Heart right ventricle (tissue), 16 donors: ENCODE measurements around the gene TBX15. TPM values are rescaled to one million over a fixed set of nuclear protein-coding genes. Genes with fewer than 3 reads are reported as not detected.

ENCODE experiments used
- ATAC-seq, 8 donors: fragments of 200-7000 bp; cut with Tn5 transposase; one replicate each; pipeline ENCODE4 v1.9.1; 2020; ENCODE audit warnings: mild to moderate bottlenecking in 8 of 8, moderate library complexity in 8 of 8, moderate number of reproducible peaks in 1 of 8
- DNase-seq, 2 donors: peaks; one replicate each; pipeline ENCODE4 v3.0.0-alpha.2; 2020
- H3K27ac ChIP-seq, 10 donors: fragments of 200-600 bp; sonication (generic) in 2 of 10; one replicate each; pipeline versions ENCODE4 v1.5.0 to v1.8.0; 2020 to 2022; ENCODE audit warnings: mild to moderate bottlenecking in 3 of 10
- H3K27me3 ChIP-seq, 7 donors: fragments of 200-600 bp; one replicate each; pipeline ENCODE4 v1.8.0; 2021 to 2022; ENCODE audit warnings: mild to moderate bottlenecking in 2 of 7
- H3K36me3 ChIP-seq, 9 donors: fragments of 200-600 bp; sonication (generic) in 1 of 9; one replicate each; pipeline versions ENCODE4 v1.5.0 to v1.8.0; 2020 to 2022; ENCODE audit warnings: mild to moderate bottlenecking in 2 of 9
- H3K4me1 ChIP-seq, 9 donors: fragments of 200-600 bp; sonication (generic) in 1 of 9; one replicate each; pipeline versions ENCODE4 v1.5.0 to v1.8.0; 2020 to 2022; ENCODE audit warnings: mild to moderate bottlenecking in 4 of 9
- H3K4me3 ChIP-seq, 10 donors: fragments of 200-600 bp; sonication (generic) in 2 of 10; one replicate each; pipeline versions ENCODE4 v1.5.0 to v1.8.0; 2020 to 2022; ENCODE audit warnings: mild to moderate bottlenecking in 7 of 10, moderate library complexity in 2 of 10
- H3K9me3 ChIP-seq, 11 donors: fragments of 200-600 bp in 10 of 11; sonication (generic) in 2 of 11; one replicate each; pipeline versions ENCODE4 v1.5.0 to v1.8.0; 2013 to 2022; ENCODE audit warnings: mild to moderate bottlenecking in 2 of 11, control low read depth in 1 of 11, moderate library complexity in 1 of 11
- WGBS, 2 donors: extraction: QIAGEN DNeasy Blood & Tissue Kit; methylation state at CpG; one replicate each; pipeline ENCODE4 v1.1.7; 2013; ENCODE audit warnings: inconsistent platforms in 1 of 2; 5-methylcytosine and 5-hydroxymethylcytosine counted together
- intact Hi-C, 10 donors: fragments of 100-400 bp; cut with DNase I; formaldehyde crosslinking; loops; one replicate each; pipeline versions ENCODE4 v1.11.1 to v1.14.2; 2022
- polyA plus RNA-seq, 2 donors: library from polyadenylated mRNA; stranded (reverse); fragments of 200-250 nt; gene quantifications; one replicate each; pipeline ENCODE4 v1.2.3, GENCODE V29; 2013
- total RNA-seq, 10 donors: library from RNA; stranded (reverse); fragmentation: NEBNext Ultra II Directional in 3 of 10; extraction: Animal tissue kit (Norgen Biotek cat#: 25700) in 3 of 10; gene quantifications; one replicate each; pipeline versions ENCODE4 v1.2.1 to v1.2.4, GENCODE V29; 2021 to 2023
- TF ChIP-seq, protein P1 (sequence below), 9 donors: fragments of 200-600 bp; sonication (generic) in 2 of 9; IDR thresholded peaks; one replicate each; pipeline versions ENCODE4 v1.5.0 to v1.8.0; 2021 to 2022; ENCODE audit warnings: antibody characterized with exemption in 9 of 9, mild to moderate bottlenecking in 5 of 9, moderate library complexity in 1 of 9
- donor health status: Arrhythmogenic right ventricular cardiomyopathy.
- donor health status: ischemic (EF 13 %, LVEDD 7.1; RV severe dilation, severe dysfunction).
- donor health status: healthy with polysubstance abuse.
- donor health status: DM: no; HTN: yes; CAD: no.
- donor health status: DM: no; HTN: no; CAD: no.
- donor health status: ischemic (EF 25% LVEDD 6.9; RV normal size, moderate dysfunction).
- donor health status: ischemic (EF 25% LVEDD 5.7; RV mildly dilated, moderate dysfunction).
- donor health status: healthy.
- donor health status: DM: yes; HTN: yes; CAD: no.
- donor health status: Ischemic cardiomyopathy.
- donor health status: ischemic (EF 35%, LVEDD 5.7; RV mildly dilated, moderate dysfunction).
- donor health status: nonischemic (EF 11% LVEDD 7.7; RV severe dilation, severe dysfunction).
- donor health status: DM: yes; HTN: yes; CAD: no.
- donor health status: PGD.
- donor health status: ischemic (EF 29% LVEDD 5.4; RV normal size, mild dysfunction).
- donor health status: nonischemic (EF 23%, LVEDD 6.1; RV moderate dilation, normal function).

Gene TBX15
- total and polyA plus RNA-seq, 12 donors = 0.18 to 1.1 (median 0.47) TPM

DNA sequence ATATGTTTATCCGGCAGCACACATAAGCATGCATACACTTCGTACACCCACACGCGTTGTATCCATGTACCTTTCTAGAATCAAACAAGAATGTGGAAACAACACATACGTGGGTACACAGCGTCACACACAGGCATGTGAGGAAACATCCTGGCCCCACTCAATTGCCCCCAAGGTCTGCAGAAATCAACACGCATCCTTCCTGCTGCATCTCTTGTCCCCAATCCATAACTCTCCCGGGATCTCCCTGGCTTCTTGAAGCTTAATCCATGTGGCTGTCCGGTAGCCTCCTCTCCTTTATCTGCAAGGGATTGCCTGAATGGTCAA lies 5.5 kb upstream of the TBX15 start:
- DNase-seq (no peak), ATAC-seq (no peak)
- WGBS, 2 donors = 16 to 21% methylated on average over 9 of the region's 9 CpGs
- TF ChIP-seq, protein P1, sequence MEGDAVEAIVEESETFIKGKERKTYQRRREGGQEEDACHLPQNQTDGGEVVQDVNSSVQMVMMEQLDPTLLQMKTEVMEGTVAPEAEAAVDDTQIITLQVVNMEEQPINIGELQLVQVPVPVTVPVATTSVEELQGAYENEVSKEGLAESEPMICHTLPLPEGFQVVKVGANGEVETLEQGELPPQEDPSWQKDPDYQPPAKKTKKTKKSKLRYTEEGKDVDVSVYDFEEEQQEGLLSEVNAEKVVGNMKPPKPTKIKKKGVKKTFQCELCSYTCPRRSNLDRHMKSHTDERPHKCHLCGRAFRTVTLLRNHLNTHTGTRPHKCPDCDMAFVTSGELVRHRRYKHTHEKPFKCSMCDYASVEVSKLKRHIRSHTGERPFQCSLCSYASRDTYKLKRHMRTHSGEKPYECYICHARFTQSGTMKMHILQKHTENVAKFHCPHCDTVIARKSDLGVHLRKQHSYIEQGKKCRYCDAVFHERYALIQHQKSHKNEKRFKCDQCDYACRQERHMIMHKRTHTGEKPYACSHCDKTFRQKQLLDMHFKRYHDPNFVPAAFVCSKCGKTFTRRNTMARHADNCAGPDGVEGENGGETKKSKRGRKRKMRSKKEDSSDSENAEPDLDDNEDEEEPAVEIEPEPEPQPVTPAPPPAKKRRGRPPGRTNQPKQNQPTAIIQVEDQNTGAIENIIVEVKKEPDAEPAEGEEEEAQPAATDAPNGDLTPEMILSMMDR (IDR thresholded peaks at IDR 0.05) = no peak
- Histone ChIP-seq H3K36me3 (no peaks in the 10 kb centered on the region), H3K27ac (no peak overlapping the region), H3K4me1 (peaks cover 0 to 10% (median 3%) of the 10 kb centered on the region in 9 donors), H3K9me3 (no peaks in the 10 kb centered on the region), H3K27me3 (peaks cover 40 to 100% (median 100%) of the 10 kb centered on the region in 7 donors), H3K4me3 (no peak overlapping the region)
- intact Hi-C loops = no loop called here

DNA sequence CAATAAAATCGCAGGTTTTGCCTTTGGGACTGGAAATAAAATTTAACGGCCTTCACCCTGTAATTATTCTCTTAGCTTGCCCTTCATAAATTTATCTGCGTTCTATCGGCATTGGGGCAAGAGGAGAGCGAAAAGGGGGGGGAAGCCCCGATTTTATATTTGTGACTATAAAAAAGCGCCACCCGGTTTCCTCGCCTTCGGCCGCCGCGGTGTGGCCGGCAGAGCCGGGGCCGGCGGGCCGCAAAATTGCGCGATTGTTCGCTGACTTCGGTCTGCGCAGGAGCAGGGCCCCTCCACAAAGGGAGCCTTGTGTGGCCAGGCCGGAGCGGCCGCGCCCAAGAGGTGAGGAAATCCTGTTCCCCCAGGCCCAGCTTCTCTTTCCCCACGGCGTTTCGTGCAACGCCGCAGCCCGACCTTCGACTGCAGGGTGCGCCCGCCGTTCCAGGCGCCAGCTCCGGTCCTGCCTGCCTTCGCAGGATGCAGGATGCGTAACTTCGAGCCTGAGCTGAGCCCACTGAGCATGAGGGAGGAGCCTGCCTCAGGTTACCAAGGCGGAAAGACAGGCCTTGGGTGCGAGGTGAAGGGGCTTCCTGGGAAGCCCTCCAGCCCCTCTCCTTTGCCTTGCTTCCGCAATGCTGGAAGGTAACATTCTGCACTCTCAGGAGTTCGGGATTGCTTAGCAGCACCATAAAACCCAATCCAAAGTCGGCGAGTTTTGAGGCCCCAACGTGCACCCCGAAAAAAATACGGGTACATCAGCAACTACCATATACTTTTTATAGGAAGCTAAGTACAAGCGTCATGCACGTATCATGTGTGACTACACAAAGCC lies 4.9 kb upstream of the TBX15 start:
- DNase-seq (no peak), ATAC-seq (no peak)
- intact Hi-C loops = no loop called here
- H3K4me3 ChIP-seq = no peak overlapping the region
- 5 to 9% methylated on average over 53 of the region's 53 CpGs for WGBS, 2 donors
- H3K27me3 ChIP-seq = peaks cover 40 to 100% (median 100%) of the 10 kb centered on the region in 7 donors
- peaks cover 0 to 15% (median 5%) of the 10 kb centered on the region in 9 donors for H3K4me1 ChIP-seq
- no peaks in the 10 kb centered on the region for H3K36me3 ChIP-seq
- H3K27ac ChIP-seq = no peak overlapping the region
- TF ChIP-seq, protein P1 (IDR thresholded peaks at IDR 0.05) = no peak
- no peaks in the 10 kb centered on the region for H3K9me3 ChIP-seq

DNA sequence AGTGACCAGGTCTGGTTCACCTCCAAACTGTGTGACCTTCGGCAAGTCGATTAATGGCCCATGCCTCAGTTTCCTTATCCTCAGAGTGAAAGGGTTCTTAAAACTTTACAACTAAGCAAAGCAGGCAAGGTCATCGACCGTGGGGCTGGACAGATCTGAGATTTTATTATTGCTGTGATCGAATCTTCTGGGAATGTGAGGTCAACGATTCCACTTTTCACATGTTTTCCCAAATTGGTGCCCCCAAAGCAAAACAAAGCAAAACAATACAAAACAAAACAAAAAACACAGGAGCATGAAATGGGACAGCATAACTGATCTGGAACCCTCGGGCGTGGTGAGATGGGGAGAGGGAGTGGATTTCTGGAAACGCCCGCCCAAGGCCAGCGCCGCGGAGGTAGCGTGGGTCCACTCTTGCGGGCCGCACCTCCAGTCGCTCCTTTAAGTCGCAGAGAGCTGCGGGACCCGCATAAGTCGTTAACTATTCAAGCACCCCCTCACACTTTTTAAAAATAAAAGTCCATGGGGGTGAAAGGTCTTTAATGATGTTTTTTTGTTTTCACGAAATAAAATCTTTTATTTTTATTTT lies 4.2 kb upstream of the TBX15 start:
- intact Hi-C loops = no loop called here
- Histone ChIP-seq H3K4me1 (peaks cover 0 to 23% (median 12%) of the 10 kb centered on the region in 9 donors), H3K4me3 (no peak overlapping the region), H3K36me3 (no peaks in the 10 kb centered on the region), H3K27ac (no peak overlapping the region), H3K27me3 (peaks cover 40 to 100% (median 100%) of the 10 kb centered on the region in 7 donors), H3K9me3 (no peaks in the 10 kb centered on the region)
- 14 to 17% methylated on average over 22 of the region's 22 CpGs for WGBS, 2 donors
- TF ChIP-seq, protein P1 (IDR thresholded peaks at IDR 0.05) = no peak
- DNase-seq = no peak
- no peak for ATAC-seq

DNA sequence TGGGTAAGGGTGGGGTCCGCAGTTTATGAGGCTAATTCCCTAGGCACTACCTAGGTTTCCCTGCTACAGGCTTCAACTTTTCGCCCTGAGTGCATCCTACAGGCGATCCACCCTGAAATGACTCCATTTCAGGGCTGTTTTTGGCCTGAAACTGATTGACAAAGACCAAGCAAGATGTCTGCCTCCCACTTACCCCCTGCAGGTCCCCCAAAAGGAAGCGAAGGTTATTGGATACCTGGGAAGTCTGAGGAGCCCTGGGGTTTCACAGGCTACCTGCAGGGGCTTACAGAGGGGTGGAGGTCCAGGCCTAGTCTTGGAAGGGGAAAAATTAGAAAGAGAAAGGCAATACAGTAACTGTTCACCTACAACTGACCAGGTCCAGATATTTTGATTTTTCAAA lies 3.3 kb upstream of the TBX15 start:
- H3K27ac ChIP-seq = no peak overlapping the region
- no peaks in the 10 kb centered on the region for H3K36me3 ChIP-seq
- TF ChIP-seq, protein P1 (IDR thresholded peaks at IDR 0.05) = no peak
- H3K27me3 ChIP-seq = peaks cover 47 to 100% (median 100%) of the 10 kb centered on the region in 7 donors
- DNase-seq (no peak), ATAC-seq (no peak)
- H3K4me1 ChIP-seq = peaks cover 0 to 31% (median 16%) of the 10 kb centered on the region in 9 donors
- H3K4me3 ChIP-seq = no peak overlapping the region
- intact Hi-C loops = no loop called here
- WGBS, 2 donors = 23 to 24% methylated on average over 4 of the region's 4 CpGs
- no peaks in the 10 kb centered on the region for H3K9me3 ChIP-seq
